MG63 (cell line): Measurements from ENCODE around the gene UBE2E2. TPM values are rescaled to one million over a fixed set of nuclear protein-coding genes. Genes with fewer than 3 reads are reported as not detected.

Experiments
- DNase-seq: peaks from one replicate; pipeline ENCODE4 v3.0.0-alpha.2; 2020
- H3K27me3 ChIP-seq: fragments of 250-450 bp; sonication (Bioruptor Pico); 2 replicates; pipeline ENCODE4 v1.5.1; 2020; ENCODE audit warnings: mild to moderate bottlenecking, moderate library complexity
- H3K36me3 ChIP-seq: fragments of 250-450 bp; sonication (Bioruptor Pico); 2 replicates; pipeline ENCODE4 v1.5.1; 2020; ENCODE audit warnings: mild to moderate bottlenecking, moderate library complexity
- H3K4me3 ChIP-seq: fragments of 250-450 bp; sonication (Bioruptor Pico); 2 replicates; pipeline ENCODE4 v1.5.1; 2020; ENCODE audit warnings: mild to moderate bottlenecking, moderate library complexity
- H3K9me3 ChIP-seq: fragments of 250-450 bp; sonication (Bioruptor Pico); 2 replicates; pipeline ENCODE4 v1.5.1; 2020; ENCODE audit warnings: mild to moderate bottlenecking, moderate library complexity
- total RNA-seq: library from RNA; depleted of rRNA; stranded (reverse); fragments of >200 nt; shearing (Covaris generic); gene quantifications from 2 replicates; pipeline ENCODE4 v1.2.3, GENCODE V29; 2014; ENCODE audit warnings: low replicate concordance

The UBE2E2 gene
- total RNA-seq, 1 experiment from 2014 or later: 27.7 TPM

DNA sequence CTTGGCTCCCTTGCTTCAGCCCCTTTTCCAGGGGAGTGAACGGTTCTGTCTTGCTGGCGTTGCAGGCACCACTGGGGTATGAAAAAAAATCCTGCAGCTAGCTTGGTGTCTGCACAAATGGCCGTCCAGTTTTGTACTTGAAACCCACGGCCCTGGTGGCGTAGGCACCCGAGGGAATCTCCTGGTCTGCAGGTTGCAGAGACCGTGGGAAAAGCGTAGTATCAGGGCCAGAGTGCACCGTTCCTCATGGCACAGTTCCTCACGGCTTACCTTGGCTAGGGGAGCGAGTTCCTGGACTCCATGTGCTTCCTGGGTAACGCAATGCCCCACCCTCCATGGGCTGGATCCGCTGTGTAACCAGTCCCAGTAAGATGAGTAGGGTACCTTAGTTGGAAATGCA lies 214.9 kb downstream of the UBE2E2 start:
- no peaks in the 10 kb centered on the region for H3K27me3 ChIP-seq
- H3K36me3 ChIP-seq: no peaks in the 10 kb centered on the region
- no peak for DNase-seq
- no peak overlapping the region for H3K4me3 ChIP-seq
- no peaks in the 10 kb centered on the region for H3K9me3 ChIP-seq

DNA sequence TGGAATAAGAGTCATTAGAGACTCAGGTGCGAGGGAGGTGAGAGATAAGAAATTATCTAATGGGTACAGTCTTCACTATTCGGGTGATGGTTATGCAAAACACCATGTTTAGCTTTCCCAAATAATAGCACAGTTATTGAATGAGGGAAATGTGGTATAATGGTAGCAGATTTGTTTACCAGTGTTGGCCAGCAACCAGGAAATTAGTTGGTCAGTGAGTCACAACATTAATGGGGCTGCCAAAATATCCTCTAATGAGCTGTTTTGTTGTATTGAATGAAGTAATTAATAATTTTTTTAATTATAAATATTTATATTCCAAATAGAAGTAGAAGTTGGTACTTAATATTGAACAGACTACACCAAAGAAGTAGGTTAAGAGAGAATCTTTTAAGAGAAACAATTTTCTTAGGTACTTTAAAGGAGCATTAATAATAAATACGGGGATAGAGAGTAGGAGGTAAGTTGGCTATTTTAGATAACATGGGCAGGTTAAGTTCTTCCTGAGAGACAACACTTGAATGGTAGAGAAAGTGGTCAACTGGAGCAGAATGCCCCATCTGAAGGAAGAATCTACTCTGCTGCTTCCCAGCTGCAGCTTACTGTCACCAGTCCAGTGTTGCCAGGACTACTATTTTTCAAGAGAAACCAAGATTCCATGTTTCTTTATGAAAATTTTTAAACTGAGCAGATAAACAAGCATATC lies 218.8 kb downstream of the UBE2E2 start:
- no peak overlapping the region for H3K4me3 ChIP-seq
- no peaks in the 10 kb centered on the region for H3K36me3 ChIP-seq
- no peak for DNase-seq
- no peaks in the 10 kb centered on the region for H3K9me3 ChIP-seq
- H3K27me3 ChIP-seq: no peaks in the 10 kb centered on the region

DNA sequence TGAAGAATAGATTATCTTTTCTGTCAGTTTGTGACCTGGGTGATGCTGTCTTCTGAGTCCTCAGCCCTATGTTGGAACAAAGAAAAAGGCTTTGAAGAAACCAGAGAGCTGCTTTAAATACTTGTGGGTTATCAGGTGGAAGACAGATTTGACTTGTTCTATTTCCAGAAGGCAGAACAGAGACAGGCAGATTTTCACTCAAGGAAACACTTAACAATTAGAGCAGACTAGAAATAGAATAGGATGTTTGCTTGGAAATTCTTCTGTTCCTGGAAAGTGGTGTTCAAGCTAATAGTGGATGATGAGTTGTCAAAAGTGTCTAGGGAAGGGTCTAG lies 219.4 kb downstream of the UBE2E2 start:
- H3K27me3 ChIP-seq: no peaks in the 10 kb centered on the region
- H3K4me3 ChIP-seq: no peak overlapping the region
- DNase-seq: no peak
- H3K36me3 ChIP-seq: no peaks in the 10 kb centered on the region
- H3K9me3 ChIP-seq: no peaks in the 10 kb centered on the region

DNA sequence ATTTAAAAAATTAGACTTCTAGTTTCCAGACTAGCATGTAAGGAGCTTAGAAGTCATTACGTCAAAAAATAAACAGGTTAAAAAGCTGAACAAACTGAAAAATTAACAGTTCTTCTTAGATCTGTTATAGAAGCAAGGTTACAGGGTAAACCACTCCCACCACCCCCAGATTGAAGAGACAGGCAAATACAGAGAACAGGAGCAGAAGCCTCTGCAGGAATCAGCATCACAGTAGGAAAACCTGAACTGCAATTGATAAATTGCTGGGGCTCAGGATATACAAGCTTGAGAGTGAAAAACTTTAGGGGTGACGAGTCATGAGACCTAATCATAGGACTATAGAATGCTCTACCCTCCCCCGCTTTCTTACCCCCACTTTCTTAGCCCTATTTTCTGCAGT lies 222.3 kb downstream of the UBE2E2 start:
- H3K27me3 ChIP-seq: no peaks in the 10 kb centered on the region
- no peak for DNase-seq
- H3K4me3 ChIP-seq: no peak overlapping the region

DNA sequence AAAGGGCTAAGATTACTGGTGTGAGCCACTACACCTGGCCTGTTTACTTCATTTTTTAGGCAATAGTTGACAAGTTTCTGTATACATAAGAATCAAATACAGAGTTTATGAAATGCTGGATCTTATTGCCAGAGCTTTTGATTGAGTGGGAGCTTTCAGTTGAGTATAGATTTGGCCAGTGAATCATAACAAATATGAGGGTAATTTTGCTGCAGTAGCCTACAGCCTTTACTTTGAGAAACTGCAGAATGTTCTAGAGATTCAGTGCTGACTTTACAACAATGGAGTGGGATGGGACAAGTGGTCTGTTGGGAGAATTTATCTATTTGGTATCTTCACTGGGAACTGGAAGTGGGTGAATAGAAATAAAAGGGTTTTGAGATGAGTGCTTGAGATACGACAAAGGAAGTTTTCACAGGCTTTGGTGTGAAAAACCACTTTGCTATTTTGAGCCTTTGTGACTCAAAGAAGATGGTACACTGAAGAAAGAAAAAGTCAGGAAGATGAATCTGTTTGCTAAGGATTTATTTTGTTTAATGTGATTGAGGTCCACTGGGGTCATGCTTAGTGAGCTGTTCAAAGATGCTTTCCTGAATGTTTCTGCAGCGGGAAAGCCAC lies 227.8 kb downstream of the UBE2E2 start:
- Histone ChIP-seq H3K36me3 (no peaks in the 10 kb centered on the region), H3K9me3 (no peaks in the 10 kb centered on the region)
- DNase-seq: no peak

More for the DNA sequence above, 222.3 kb downstream of the UBE2E2 start:
- Histone ChIP-seq H3K9me3 (no peaks in the 10 kb centered on the region), H3K36me3 (no peaks in the 10 kb centered on the region)

DNA sequence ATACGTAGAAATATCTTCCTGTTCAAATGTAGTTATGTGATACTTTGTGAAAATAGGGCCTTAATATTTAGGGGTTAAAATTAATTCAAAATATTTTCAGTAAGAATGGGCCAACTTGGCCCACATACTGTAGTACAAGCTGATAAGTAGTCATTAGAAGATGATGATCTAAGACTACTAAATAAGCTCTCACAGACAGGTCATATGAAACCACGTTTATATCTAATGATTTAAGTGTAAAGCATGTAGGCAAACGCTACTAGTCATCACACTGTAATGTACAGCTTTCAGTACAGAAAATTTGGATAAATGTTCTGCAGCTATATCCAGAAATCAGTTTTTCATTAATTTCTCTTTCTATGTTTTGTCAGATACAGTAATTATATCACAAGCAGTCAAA lies 228.6 kb downstream of the UBE2E2 start:
- Histone ChIP-seq H3K27me3 (no peaks in the 10 kb centered on the region), H3K4me3 (no peak overlapping the region), H3K36me3 (no peaks in the 10 kb centered on the region), H3K9me3 (no peaks in the 10 kb centered on the region)
- DNase-seq: no peak

More for the DNA sequence above, 227.8 kb downstream of the UBE2E2 start:
- H3K27me3 ChIP-seq: no peaks in the 10 kb centered on the region
- no peak overlapping the region for H3K4me3 ChIP-seq

DNA sequence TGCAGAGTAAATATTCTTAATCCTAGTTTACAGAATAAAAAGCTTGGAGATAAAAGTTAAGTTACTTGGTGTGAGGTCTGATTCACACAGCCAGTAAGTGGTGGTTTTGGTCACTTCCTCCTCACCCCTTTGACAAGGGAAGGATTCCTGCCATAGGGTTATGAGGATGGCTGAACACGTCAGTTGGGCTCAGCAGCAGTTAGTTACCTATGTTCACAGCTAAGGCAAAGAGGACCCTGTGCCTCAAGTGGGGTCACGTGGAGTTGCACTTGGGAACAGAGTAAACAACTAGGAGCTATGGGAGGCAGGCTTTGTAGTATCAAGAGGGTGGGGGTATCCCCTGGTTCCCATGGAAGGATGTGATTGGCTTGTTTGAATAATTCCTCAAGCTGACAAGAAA lies 232.2 kb downstream of the UBE2E2 start:
- no peak overlapping the region for H3K4me3 ChIP-seq
- H3K9me3 ChIP-seq: no peaks in the 10 kb centered on the region
- DNase-seq: no peak

DNA sequence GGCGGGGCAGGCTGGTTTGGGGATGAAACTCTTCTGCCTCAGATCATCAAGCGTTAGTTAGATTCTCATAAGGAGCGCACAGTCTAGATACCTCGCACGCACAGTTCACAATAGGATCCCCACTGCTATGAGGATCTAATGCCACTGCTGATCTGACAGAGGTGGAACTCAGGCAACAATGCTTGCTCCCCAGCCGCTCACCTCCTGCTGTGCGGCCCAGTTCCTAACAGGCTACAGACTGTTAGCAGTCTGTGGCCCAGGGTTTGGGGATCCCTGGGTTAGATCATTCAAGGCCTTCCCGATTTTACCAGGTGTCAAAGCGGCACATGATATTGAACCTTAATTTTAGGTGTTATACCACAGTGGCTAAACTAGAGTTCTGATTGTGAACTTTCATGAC lies 232.8 kb downstream of the UBE2E2 start:
- H3K36me3 ChIP-seq: no peaks in the 10 kb centered on the region
- DNase-seq: no peak
- no peaks in the 10 kb centered on the region for H3K9me3 ChIP-seq
- no peaks in the 10 kb centered on the region for H3K27me3 ChIP-seq
- H3K4me3 ChIP-seq: no peak overlapping the region

More for the DNA sequence above, 232.2 kb downstream of the UBE2E2 start:
- Histone ChIP-seq H3K36me3 (no peaks in the 10 kb centered on the region), H3K27me3 (no peaks in the 10 kb centered on the region)

DNA sequence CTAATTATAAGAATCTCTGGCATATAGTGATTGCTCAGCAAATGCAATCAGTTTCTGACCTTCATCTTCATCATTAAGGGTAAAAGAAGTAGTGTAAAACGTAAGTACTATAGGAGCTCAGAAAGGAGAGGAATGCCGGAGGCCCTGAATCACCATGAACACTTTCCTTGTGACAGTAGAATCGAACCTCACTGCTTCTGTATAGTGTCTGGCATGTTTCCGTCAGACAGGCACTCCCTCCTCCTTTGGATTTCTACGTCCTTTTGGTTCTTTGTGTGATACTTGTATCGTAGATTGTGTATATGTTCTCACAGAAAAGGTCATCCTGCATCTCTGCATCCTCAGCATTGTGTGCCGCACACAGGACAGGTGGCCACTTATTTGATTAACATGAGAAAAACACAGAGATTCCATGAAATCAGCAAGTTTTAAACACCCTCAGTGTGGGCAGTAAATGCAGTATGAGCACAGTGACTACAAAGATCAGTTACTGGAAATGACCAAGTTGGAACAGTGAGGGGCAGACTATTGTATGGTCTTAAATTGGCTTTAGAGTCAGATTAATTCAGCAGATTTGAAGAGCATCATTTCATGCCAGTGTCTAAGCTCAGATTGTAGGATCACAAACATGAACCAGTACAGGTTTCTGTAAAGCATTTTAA lies 234.5 kb downstream of the UBE2E2 start:
- Histone ChIP-seq H3K9me3 (no peaks in the 10 kb centered on the region), H3K36me3 (no peaks in the 10 kb centered on the region), H3K27me3 (no peaks in the 10 kb centered on the region), H3K4me3 (no peak overlapping the region)
- no peak for DNase-seq

DNA sequence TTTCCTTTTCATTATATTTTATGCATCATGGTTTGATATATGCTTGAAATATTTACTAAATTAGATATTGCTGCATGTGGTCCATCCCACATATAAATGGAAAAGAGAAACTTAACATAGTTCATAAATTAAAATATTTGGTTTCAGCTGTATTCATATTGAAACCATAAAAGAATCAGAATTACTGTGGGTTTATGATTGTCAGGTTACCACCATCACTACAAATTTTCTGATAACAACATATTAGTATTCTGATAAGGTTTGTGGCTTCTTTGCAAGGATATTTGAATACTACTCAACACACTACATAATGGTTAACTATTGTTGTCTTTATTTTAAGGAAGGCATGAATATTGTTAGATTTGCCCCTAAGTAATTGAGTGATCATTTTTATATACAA lies 235.5 kb downstream of the UBE2E2 start:
- no peak overlapping the region for H3K4me3 ChIP-seq
- no peaks in the 10 kb centered on the region for H3K27me3 ChIP-seq
- H3K36me3 ChIP-seq: no peaks in the 10 kb centered on the region
- H3K9me3 ChIP-seq: no peaks in the 10 kb centered on the region
- DNase-seq: no peak

DNA sequence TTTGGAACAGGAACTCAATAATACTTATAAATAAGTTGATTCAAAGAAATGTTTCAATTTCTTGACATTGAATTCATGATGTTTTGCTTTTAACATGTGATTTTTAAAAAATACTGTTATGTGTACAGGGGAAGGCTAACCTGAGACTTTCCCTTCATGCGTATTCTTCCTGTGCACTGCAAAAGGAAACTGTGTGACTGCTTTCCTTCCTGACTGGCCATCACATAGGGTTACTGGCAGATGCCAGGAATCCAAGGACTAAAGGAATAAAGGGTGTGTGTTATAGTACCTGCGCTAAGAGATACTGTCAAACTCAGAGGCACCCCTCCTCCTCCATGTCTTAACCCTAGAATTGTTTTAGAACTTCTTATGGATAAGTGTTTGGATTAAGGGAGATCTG lies 236.0 kb downstream of the UBE2E2 start:
- H3K27me3 ChIP-seq: no peaks in the 10 kb centered on the region
- no peaks in the 10 kb centered on the region for H3K9me3 ChIP-seq
- H3K4me3 ChIP-seq: no peak overlapping the region
- DNase-seq: no peak
- H3K36me3 ChIP-seq: no peaks in the 10 kb centered on the region

DNA sequence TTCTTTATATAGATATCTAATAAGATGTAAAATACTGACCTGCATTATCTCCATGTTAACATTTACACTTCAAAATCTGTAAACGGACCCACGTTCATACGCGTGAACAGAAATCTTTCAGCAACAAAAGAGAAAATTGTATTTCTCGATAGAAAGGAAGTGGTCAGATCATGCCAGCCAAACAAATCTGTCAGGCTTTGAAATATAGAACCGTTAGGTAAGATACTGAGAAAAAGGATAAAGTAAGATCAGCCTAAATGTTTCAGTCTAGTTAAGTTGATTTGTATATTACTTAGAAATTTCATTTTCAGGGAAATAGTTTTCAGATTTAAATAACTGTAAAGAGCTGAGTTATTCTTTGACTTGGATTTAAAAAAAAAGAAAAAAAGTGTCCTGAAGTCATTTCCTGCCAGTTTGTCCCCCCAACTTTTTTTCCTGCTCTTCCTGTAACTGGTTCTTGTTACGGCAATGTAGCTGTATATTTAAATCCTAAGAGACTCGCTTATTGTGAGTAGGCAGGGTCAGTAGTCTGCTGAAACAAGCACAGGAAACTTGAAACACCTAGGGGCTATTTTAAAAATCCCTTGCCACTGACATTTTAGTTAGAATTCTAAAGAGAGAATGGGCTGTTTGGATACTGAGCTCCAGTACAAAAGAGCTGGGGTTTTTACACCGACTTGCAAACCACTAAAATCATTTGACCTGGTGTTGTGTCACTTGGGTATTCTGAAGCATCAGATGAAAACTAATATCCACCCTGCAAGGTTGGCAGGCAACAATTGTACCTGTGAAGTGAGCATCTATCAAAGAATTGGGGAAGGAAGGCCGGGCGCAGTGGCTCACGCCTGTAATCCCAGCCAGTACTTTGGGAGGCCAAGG lies 237.5 kb downstream of the UBE2E2 start:
- no peak for DNase-seq
- H3K4me3 ChIP-seq: no peak overlapping the region
- H3K9me3 ChIP-seq: no peaks in the 10 kb centered on the region
- H3K36me3 ChIP-seq: no peaks in the 10 kb centered on the region
- H3K27me3 ChIP-seq: no peaks in the 10 kb centered on the region

DNA sequence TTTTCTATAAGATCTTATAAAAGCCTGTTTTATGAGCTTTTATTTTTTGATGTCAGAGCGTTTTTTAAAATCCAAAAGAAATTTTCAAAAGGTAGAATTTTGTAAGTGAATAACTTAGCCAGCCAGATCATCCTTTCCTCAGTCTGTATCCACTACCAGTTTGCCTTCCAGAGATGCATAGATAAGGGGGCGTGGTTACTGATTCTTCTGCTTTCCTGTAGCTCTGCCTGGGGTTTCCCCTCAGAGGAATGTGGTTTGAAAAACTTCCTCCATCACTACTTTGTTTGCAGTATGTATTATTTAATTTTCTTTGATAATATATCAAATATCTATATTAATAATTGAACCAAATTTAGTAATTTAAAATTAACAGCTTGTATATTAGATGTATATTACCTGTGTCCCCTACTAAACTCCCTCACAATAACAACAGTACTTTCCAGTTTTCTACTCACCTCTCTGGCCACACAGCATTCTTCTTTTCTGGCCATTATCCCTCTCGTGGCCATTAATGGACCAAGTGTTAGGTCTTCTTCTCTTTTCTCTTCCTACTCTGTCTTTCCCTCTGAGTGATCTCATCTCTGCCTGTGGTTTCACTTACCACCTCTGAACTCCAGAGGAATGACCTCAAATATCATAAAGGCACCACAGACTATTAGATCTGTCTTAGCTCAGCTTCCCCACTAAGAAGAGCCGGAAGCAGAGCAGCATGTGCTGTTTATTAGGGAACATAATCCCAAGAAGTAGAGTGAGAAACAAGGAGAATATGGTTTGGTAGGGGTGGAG lies 239.7 kb downstream of the UBE2E2 start:
- no peak for DNase-seq

DNA sequence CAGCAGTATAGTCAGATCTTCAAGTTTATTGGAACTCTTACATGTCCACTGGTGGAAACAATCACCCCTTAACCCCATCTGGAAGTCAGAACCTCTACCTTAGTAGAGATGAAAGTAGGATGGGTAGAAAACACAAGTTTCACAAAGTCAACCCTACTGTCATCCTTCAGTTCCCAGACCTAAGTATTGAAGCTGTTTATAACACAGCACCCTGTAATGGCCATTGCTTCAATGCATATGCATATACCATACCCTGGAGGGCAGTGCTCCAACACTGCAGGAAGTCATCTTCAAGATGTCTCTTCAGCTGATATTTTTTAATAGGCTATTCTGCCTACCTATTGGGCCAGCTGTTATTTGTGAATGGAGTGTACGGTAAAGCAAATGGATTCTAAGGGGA lies 241.3 kb downstream of the UBE2E2 start:
- DNase-seq: no peak
- Histone ChIP-seq H3K36me3 (no peaks in the 10 kb centered on the region), H3K27me3 (no peaks in the 10 kb centered on the region), H3K4me3 (no peak overlapping the region), H3K9me3 (no peaks in the 10 kb centered on the region)

More for the DNA sequence above, 239.7 kb downstream of the UBE2E2 start:
- Histone ChIP-seq H3K4me3 (no peak overlapping the region), H3K27me3 (no peaks in the 10 kb centered on the region), H3K9me3 (no peaks in the 10 kb centered on the region), H3K36me3 (no peaks in the 10 kb centered on the region)

DNA sequence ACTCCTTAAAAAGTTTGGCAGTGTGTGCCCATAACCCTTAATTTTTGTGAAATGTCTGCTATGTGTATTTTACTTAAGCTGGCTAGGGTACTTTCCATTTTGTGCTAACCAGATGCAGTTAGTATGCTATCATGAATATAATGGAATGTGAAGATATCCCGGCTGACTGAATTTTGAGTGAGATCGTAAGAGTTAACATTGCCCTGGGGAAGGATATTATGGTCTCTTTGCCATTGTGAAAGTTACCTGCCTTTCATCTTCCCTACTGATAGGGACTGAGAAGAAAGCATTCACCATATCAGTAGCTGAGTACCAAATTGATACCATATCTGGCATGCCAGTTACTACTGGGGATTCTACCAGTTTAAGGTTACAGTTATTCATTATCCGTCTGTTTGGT lies 243.2 kb downstream of the UBE2E2 start:
- no peak overlapping the region for H3K4me3 ChIP-seq
- no peaks in the 10 kb centered on the region for H3K36me3 ChIP-seq
- H3K9me3 ChIP-seq: no peaks in the 10 kb centered on the region
- DNase-seq: no peak
- H3K27me3 ChIP-seq: no peaks in the 10 kb centered on the region

DNA sequence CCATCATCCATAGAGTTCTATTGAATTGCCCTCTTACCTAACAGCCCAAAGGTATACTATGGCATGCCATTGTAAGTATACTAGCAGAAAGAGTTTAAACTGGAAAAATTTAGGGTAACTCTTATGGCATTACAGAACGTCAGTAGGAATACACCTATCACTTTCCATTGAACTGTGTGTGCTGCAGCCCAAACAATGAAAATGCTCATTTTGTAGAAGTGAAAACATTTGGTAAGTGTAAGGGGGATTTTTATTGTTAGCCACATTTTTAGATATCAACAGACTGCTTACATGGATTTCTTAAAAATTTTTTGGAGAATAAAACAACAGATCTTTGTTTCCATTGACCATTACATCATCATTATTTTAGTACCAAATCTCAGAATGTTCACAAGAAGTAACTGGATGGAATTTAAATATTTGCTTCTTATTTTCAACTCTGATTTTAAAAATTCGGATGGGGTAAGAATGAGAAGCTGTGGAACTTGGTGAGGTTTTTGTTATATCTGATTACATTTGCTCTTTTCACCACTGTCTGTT lies 245.9 kb downstream of the UBE2E2 start:
- Histone ChIP-seq H3K9me3 (no peaks in the 10 kb centered on the region), H3K4me3 (no peak overlapping the region), H3K36me3 (no peaks in the 10 kb centered on the region), H3K27me3 (no peaks in the 10 kb centered on the region)
- no peak for DNase-seq
